HuH-7.5 (cell line): ENCODE data around the gene SLBP.
A peak's percentile ranks its signal among the peaks of the same experiment; 100 is the strongest.
"Not testable (repeated sequence)": the region's sequence is repeated elsewhere in the genome, so short reads cannot be mapped to it uniquely, and the experiment has no call there.

Source experiments
- DNase-seq: peaks from one replicate; pipeline ENCODE4 v3.0.0; 2011; ENCODE audit warnings: low spot score

Gene SLBP

DNA sequence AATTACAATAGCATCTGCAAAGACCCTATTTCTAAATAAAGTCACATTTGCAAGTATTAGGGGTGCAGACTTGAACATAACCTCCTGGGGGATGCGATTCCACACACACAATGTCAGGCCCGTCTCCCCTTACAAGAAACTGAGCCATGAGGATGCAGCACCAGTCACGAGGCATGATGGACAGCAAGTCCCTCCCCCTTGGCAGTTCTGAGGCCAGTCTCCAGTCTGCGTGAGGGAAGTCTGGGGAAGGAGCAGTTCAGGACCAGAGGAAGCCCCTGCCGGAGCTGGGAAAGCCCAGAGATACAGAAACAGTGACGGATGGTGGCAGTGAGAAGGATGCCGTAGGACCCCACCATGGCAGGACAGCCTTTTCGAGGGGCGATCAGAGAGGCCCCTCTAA is 37.4 kb downstream of the SLBP start:
- no peak for DNase-seq

- DNase-seq, result no peak
Observed at GRCh38 chr4:1673671-1674070, 38.4 kb downstream of the SLBP start.

GRCh38 chr4:1671011-1671410 is 41.1 kb downstream of the SLBP start:
- DNase-seq, result not testable (repeated sequence)

DNA sequence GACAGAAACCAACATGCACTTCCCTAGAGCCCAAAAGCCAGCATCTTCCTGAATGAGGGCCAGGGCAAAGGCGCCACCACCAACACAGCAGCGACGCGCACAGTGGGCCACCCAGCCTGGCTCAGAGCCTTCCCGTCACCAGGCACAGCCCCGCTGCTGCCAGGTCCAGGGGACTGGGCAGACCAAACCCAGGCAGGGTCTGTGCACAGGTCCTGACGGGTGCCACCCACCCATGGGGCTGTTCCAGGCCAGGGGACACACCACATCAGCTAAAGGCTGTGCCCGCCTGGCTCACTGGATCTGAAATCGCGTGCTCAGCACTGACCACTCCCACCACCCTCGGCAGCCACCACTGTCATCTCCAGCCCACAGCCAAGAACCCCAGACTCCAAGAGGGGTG is 41.8 kb downstream of the SLBP start:
- no peak for DNase-seq

GRCh38 chr4:1669850-1670249 is 42.3 kb downstream of the SLBP start:
- no peak for DNase-seq

GRCh38 chr4:1669270-1669669 is 42.8 kb downstream of the SLBP start:
- DNase-seq, result no peak

GRCh38 chr4:1668488-1668840 is 43.7 kb downstream of the SLBP start:
- DNase-seq, result no peak

GRCh38 chr4:1667273-1667672 is 44.8 kb downstream of the SLBP start:
- DNase-seq, result no peak

DNA sequence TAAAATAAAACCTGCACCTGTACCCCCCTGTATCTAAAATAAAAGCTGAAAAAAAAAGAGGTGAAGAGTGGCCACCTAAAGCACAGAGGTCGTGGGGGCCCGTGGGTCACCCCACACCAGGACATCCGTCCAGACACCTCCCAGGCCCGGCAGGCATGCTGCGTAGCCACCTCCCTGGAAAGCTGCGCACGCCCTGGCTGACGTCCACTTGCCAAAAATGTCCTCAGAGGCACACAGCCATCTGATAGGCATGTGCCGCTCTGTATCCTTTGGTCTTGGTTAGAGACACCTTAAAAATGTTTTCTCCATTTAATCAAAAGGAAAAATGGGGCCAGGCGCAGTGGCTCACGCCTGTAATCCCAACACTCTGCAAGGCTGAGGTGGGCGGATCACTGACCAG is 45.7 kb downstream of the SLBP start:
- DNase-seq, result no peak

DNA sequence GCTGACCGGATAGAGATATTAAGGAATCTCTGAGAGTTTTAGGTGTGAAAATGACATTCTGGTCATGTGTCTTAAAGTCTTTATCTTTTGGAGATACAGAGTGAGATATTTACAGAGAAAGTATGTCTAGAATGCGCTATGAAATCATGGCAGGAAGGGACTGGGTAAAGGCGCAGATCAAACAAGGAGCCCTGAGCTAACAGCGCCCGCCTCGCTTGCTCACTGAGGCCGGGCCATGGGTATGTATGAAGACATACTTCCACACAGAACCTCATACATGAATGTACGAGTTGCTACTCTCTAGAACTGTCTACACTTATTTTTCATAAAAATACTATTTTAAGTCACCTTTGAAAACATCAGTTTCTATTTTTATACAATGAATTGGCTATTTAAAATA is 48.0 kb downstream of the SLBP start:
- DNase-seq, result no peak

GRCh38 chr4:1663549-1663948 is 48.6 kb downstream of the SLBP start:
- no peak for DNase-seq

GRCh38 chr4:1661695-1662094 is 50.4 kb downstream of the SLBP start:
- peak; percentile 62 for DNase-seq

DNA sequence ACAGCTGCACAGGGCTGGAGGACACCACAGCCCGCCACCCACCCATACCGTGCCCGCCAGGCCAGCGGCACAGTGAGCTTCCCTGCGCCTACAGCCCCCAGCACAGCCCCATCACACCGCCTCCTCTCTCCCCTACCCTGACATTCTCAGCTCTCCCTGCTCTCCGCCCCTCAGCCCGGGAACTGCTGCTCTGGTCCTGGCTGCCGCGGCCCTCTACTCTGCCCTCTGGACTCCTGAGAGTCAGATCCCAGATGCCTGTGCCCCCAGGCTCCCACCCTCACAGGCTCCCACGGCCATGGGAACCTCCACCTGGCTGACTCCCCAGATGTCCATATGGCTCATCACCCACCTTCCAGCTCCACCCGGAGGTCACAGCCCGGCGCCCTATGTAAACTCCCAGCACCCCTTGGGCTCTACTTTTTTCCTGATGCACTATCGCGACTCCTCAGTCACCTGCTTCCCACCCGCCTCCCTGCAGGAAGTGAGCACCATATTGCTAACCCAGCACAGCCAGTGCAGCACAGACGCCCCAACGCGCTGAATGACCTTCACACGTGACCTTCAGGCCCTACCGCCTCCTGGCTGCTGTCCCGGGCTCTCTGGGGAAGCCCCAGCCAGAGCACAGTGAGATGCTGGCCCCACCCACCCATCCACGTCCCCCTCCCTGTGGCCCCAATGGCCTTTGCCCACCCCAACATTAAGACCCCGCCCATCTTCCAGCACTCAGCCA is 51.0 kb downstream of the SLBP start:
- DNase-seq, result no peak

DNA sequence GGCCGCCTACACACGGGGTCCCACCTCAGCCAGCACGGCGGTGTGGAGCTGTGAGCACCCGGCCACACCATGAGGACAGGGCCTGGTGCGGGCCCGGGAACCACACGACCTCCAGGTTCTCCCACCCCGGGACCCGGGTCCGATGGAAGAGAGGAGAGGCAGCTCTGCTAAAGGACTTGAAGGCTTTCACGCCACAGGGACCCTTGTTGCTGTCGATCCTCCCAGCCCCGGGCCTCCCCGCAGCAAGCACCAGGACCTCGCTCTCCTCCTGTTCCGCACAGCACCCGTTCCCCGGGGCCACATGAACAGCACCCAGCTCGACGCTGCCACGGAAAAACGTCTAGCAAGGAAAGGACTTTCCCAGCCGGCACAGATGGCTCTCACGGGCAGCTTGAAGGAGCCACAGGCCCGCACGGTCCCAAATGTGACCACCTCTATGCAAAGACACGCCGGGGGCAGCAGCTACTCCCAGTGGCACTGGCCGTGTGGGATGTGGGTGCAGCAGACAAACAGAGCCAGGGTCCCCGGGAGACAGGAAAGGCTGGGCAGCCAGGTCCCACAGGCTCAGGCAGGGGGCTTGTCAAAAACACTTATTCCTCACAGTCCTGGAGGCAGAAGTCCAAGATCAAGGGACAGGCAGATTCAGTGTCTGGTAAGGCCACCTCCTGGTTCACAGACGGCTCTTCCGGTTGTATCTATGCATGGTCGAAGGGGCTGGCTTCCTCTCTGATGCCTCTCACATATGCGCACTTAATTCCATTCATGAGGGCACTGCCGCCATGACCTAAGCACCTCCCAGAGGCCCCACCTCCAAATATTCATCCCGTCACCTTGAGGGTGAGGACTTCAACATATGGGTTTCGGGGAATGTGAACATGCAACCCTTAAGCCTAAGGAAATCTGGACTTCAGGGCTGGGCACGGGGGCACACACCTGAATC is 52.7 kb downstream of the SLBP start:
- DNase-seq, result no peak

- DNase-seq, result no peak
Observed at GRCh38 chr4:1658581-1658980, 53.5 kb downstream of the SLBP start.

DNA sequence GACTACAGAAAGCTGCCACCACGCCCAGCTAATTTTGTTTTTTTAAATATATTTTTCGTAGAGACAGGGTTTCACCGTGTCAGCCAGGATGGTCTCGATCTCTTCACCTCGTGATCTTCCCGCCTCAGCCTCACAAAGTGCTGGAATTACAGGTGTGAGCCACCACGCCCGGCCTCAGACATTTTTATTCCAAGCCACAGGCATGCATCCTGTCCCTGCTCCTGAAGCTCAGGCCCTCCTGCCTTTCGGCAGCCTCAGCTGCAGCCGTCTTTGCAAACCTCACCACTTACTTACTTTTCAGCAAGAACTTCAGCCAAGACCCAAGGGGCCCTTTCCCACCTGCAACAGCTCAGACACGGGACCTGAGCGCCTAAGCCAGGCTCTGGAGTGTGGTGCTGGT is 54.0 kb downstream of the SLBP start:
- no peak for DNase-seq

- DNase-seq, result no peak
Observed at GRCh38 chr4:1656986-1657385, 55.1 kb downstream of the SLBP start.

GRCh38 chr4:1656132-1656531 is 56.0 kb downstream of the SLBP start:
- no peak for DNase-seq

DNA sequence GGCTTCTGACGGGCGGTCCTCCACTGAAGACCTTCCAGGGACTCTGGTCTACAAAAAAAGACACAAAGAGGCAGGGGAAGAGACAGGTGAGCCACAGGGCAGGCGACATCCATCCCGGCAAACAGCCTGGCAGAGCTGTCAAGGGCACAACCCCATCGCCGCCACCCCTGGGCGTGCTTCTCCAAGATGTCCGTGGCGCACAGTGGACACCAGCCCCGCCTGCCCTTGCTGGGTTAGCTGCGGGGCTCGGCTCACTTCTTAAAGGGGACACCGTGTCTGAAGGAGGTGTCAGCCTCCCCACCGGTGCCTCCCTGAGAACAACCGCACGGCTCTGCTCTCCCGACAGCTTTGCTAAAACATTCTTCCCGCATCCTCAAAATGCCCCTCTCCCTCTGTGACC is 56.4 kb downstream of the SLBP start:
- no peak for DNase-seq

DNA sequence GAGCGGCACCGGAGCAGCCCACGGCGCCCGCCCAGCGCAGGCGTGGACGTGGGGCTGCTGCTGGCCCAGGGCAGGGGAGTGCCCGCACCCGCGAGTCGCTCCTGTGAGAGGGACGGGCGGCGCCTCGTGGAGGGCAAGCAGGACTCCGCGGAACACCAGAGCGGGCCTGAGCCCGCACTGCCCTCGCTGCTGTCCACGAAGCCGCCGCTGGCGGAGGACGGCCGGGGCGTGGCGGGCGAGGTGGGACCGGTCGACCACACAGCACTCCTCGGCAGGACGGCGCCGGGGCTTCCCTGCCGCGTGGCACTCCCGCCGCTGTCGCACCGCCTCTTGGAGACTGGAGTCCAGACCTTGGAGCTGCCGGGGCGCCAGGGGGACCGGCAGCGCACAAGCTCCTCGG is 57.0 kb downstream of the SLBP start:
- no peak for DNase-seq

DNA sequence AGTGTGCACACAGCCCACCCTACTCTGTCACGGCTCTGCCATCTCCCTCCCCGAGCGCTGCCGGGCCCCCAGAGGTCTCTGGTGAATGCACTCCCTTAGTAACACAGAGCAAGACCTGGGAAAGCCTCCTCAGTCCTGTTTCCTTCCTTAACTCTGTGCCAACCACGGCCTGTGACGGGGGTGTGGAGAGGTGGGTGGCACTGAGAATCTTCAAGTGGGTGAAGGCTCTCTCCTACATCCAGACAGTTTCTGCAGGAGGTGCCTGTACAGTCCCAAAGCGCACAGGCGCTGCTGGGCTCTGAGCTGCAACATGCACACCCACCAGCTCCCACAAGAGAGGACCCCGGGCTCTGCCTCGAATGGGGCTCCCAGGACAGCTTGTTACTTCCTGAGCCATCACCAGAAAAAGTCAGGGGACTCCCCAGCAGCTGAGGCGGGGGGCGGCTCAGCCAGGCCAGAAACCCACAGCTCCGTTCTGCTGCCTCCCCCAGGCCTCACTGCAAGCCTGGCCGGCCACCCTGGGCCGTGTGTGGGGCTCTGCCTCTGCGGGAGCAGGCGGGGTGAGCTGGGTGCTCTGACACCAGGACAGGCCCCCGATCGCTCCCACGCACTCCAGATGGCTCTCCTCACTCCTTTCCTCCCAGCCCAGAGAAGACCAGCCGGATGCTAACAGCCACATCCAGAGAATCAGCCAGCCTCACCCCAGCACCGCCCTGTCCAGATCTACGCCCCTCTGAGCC is 57.7 kb downstream of the SLBP start:
- no peak for DNase-seq

DNA sequence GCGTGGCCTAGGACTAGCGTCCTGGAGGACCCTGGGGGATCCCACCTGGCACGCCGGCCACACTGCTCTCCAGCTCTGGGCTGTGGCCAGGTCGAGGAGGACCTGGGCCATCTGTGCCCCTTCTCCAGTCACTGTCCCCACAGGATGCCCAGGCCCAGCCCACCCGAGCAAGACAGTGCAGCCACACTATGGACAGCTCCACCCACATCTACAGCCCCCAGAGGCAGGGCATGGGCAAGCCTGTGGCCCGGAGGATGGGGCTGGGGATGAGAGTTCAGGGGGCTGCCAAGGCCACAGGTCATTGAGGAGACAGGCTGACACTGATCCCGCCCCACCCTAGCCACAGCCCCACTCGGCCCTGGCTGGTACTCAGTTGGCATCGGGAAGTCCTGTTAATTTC is 58.3 kb downstream of the SLBP start:
- DNase-seq, result no peak

DNA sequence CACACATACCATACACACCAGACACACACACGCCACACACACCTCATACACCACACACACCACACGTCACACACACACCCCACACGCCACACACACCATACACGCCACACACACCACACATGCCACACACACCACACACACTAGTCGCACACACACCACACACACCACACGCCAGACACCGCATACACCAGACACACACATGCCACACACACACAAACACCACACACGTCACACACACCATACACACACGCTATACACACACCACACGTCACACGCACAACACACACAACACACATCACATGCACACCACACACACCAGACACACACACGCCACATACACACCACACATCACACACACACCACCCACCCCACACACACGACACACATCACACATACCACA is 60.0 kb downstream of the SLBP start:
- no peak for DNase-seq
